GM12878 (cell line): ENCODE results near the gene MAP7.

Experiments used
- CTCF ChIP-seq, 3 experiments: IDR thresholded peaks in 2 of 3; conservative IDR thresholded peaks in 1 of 3; 2 replicates each; pipeline ENCODE4 v1.5.1; 2011; ENCODE audit warnings: low read depth in 3 of 3, low read length in 3 of 3, mild to moderate bottlenecking in 3 of 3, control low read depth in 2 of 3, moderate library complexity in 2 of 3, inconsistent platforms in 1 of 3, mixed read lengths in 1 of 3; ENCODE audit not compliant: control insufficient read depth in 2 of 3, insufficient read depth in 1 of 3; ENCODE audit errors: extremely low read depth in 1 of 3
- EED ChIP-seq: sonication (generic); IDR thresholded peaks from 2 replicates; pipeline ENCODE4 v1.6.1; 2016; ENCODE audit warnings: antibody characterized with exemption, low read depth
- HDAC2 ChIP-seq: fragments of 200-600 bp; sonication (generic); IDR thresholded peaks from 2 replicates; pipeline ENCODE4 v1.6.1; 2017
- JUNB ChIP-seq: IDR thresholded peaks from 2 replicates; pipeline ENCODE4 v1.6.1; 2016; ENCODE audit warnings: antibody characterized with exemption, mild to moderate bottlenecking
- PML ChIP-seq: IDR thresholded peaks from 2 replicates; pipeline ENCODE4 v1.6.1; 2012; ENCODE audit warnings: low read length, inconsistent platforms
- TF ChIP-seq, protein P1 (sequence below): fragments of 450-650 bp; IDR thresholded peaks from 2 replicates; pipeline ENCODE4 v1.6.1; 2017; ENCODE audit warnings: mild to moderate bottlenecking, moderate library complexity

GRCh38 chr6:136564180-136564579, 14.0 kb upstream of the MAP7 start:
- TF ChIP-seq JUNB (no peak), HDAC2 (no peak), CTCF (IDR thresholded peaks at IDR 0.05 in 2 of 3, conservative IDR thresholded peaks at IDR 0.05 in 1 of 3; ENCODE audit: control insufficient read depth in 2 of 3, extremely low read depth in 1 of 3, insufficient read depth in 1 of 3, low read depth in 3 of 3, low read length in 3 of 3) (no peak), EED (no peak), PML (no peak)
- TF ChIP-seq, protein P1, sequence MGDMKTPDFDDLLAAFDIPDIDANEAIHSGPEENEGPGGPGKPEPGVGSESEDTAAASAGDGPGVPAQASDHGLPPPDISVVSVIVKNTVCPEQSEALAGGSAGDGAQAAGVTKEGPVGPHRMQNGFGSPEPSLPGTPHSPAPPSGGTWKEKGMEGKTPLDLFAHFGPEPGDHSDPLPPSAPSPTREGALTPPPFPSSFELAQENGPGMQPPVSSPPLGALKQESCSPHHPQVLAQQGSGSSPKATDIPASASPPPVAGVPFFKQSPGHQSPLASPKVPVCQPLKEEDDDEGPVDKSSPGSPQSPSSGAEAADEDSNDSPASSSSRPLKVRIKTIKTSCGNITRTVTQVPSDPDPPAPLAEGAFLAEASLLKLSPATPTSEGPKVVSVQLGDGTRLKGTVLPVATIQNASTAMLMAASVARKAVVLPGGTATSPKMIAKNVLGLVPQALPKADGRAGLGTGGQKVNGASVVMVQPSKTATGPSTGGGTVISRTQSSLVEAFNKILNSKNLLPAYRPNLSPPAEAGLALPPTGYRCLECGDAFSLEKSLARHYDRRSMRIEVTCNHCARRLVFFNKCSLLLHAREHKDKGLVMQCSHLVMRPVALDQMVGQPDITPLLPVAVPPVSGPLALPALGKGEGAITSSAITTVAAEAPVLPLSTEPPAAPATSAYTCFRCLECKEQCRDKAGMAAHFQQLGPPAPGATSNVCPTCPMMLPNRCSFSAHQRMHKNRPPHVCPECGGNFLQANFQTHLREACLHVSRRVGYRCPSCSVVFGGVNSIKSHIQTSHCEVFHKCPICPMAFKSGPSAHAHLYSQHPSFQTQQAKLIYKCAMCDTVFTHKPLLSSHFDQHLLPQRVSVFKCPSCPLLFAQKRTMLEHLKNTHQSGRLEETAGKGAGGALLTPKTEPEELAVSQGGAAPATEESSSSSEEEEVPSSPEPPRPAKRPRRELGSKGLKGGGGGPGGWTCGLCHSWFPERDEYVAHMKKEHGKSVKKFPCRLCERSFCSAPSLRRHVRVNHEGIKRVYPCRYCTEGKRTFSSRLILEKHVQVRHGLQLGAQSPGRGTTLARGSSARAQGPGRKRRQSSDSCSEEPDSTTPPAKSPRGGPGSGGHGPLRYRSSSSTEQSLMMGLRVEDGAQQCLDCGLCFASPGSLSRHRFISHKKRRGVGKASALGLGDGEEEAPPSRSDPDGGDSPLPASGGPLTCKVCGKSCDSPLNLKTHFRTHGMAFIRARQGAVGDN = no peak
